Measurements from ENCODE around the gene ARL4A. TPM values are rescaled to one million over a fixed set of nuclear protein-coding genes. Genes with fewer than 3 reads are reported as not detected.

Gene ARL4A
- total RNA-seq, 1 donor from 2014 or later: 12.3 TPM

- Mint-ChIP-seq H3K4me1 (ENCODE audit: low read depth, unreplicated experiment) (peaks cover 14% of the 10 kb centered on the region), H3K27me3 (ENCODE audit: unreplicated experiment) (no peaks in the 10 kb centered on the region), H3K9me3 (ENCODE audit: unreplicated experiment) (peaks cover 3% of the 10 kb centered on the region), H3K4me3 (ENCODE audit: unreplicated experiment) (no peak overlapping the region), H3K36me3 (ENCODE audit: unreplicated experiment) (no peaks in the 10 kb centered on the region), H3K27ac (ENCODE audit: unreplicated experiment) (no peak overlapping the region)
- TF ChIP-seq CTCF (IDR thresholded peaks at IDR 0.05; ENCODE audit: partially characterized antibody, unreplicated experiment): no peak
- no peak for DNase-seq
Observed at GRCh38 chr7:12731214-12731656, 43.8 kb downstream of the ARL4A start.

- no peak overlapping the region for H3K27ac Mint-ChIP-seq (ENCODE audit: unreplicated experiment)
- TF ChIP-seq CTCF (IDR thresholded peaks at IDR 0.05; ENCODE audit: partially characterized antibody, unreplicated experiment): no peak
- H3K36me3 Mint-ChIP-seq (ENCODE audit: unreplicated experiment): no peaks in the 10 kb centered on the region
- H3K27me3 Mint-ChIP-seq (ENCODE audit: unreplicated experiment): no peaks in the 10 kb centered on the region
- H3K9me3 Mint-ChIP-seq (ENCODE audit: unreplicated experiment): peaks cover 3% of the 10 kb centered on the region
- no peak overlapping the region for H3K4me3 Mint-ChIP-seq (ENCODE audit: unreplicated experiment)
- no peak for DNase-seq
- peaks cover 14% of the 10 kb centered on the region for H3K4me1 Mint-ChIP-seq (ENCODE audit: low read depth, unreplicated experiment)
Observed at GRCh38 chr7:12731775-12732174, 44.3 kb downstream of the ARL4A start.

- Mint-ChIP-seq H3K9me3 (ENCODE audit: unreplicated experiment) (peaks cover 3% of the 10 kb centered on the region), H3K4me1 (ENCODE audit: low read depth, unreplicated experiment) (peaks cover 13% of the 10 kb centered on the region), H3K4me3 (ENCODE audit: unreplicated experiment) (no peak overlapping the region), H3K27me3 (ENCODE audit: unreplicated experiment) (no peaks in the 10 kb centered on the region), H3K27ac (ENCODE audit: unreplicated experiment) (no peak overlapping the region), H3K36me3 (ENCODE audit: unreplicated experiment) (no peaks in the 10 kb centered on the region)
- no peak for DNase-seq
- TF ChIP-seq CTCF (IDR thresholded peaks at IDR 0.05; ENCODE audit: partially characterized antibody, unreplicated experiment): no peak
Observed at GRCh38 chr7:12732428-12732827, 45.0 kb downstream of the ARL4A start.

GRCh38 chr7:12735923-12736322, 48.5 kb downstream of the ARL4A start:
- Mint-ChIP-seq H3K9me3 (ENCODE audit: unreplicated experiment) (peaks cover 1% of the 10 kb centered on the region), H3K4me1 (ENCODE audit: low read depth, unreplicated experiment) (no peaks in the 10 kb centered on the region), H3K27ac (ENCODE audit: unreplicated experiment) (no peak overlapping the region), H3K36me3 (ENCODE audit: unreplicated experiment) (no peaks in the 10 kb centered on the region), H3K27me3 (ENCODE audit: unreplicated experiment) (no peaks in the 10 kb centered on the region), H3K4me3 (ENCODE audit: unreplicated experiment) (no peak overlapping the region)
- DNase-seq: no peak
- no peak for TF ChIP-seq CTCF (IDR thresholded peaks at IDR 0.05; ENCODE audit: partially characterized antibody, unreplicated experiment)

GRCh38 chr7:12737373-12737772, 49.9 kb downstream of the ARL4A start:
- peaks cover 1% of the 10 kb centered on the region for H3K9me3 Mint-ChIP-seq (ENCODE audit: unreplicated experiment)

More at GRCh38 chr7:12737373-12737772, 49.9 kb downstream of the ARL4A start:
- no peaks in the 10 kb centered on the region for H3K36me3 Mint-ChIP-seq (ENCODE audit: unreplicated experiment)
- no peak overlapping the region for H3K27ac Mint-ChIP-seq (ENCODE audit: unreplicated experiment)
- H3K4me3 Mint-ChIP-seq (ENCODE audit: unreplicated experiment): no peak overlapping the region
- TF ChIP-seq CTCF (IDR thresholded peaks at IDR 0.05; ENCODE audit: partially characterized antibody, unreplicated experiment): no peak
- no peaks in the 10 kb centered on the region for H3K4me1 Mint-ChIP-seq (ENCODE audit: low read depth, unreplicated experiment)
- DNase-seq: no peak
- no peaks in the 10 kb centered on the region for H3K27me3 Mint-ChIP-seq (ENCODE audit: unreplicated experiment)

Data from glutamatergic neuron (in vitro differentiated cells).